ENCODE data around the gene GTSE1. TPM values are rescaled to one million over a fixed set of nuclear protein-coding genes. Genes with fewer than 3 reads are reported as not detected.

GTSE1 gene
- total RNA-seq, 1 experiment from 2014 or later = 42.6 TPM

DNA sequence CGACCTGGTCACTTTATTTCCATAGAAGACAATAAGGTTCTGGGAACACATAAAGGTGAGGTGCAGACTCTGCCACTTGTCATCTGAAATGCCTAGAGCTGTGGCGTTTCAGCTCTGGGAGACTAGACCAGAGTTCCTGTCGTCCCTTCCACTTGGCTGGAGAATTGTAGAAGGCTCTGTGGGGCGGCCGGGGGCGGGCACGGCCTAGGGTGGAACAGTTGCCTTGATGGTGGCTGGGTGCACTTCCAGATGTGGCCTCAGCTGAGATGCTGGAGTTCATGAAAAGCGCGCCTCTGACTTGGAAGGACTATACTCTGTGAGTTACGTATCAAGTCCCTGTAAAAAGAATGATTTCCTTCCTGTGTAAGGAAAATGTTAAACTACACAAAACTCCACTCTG, 55.6 kb downstream of the GTSE1 start:
- no peaks in the 10 kb centered on the region for H3K23me2 ChIP-seq (ENCODE audit: insufficient read length, low read depth, low read length, poor library complexity, severe bottlenecking)
- H3K56ac ChIP-seq (ENCODE audit: insufficient read length, low read depth, low read length) = no peak overlapping the region
- no peak overlapping the region for H2BK12ac ChIP-seq (ENCODE audit: insufficient read length, low read depth, low read length)
- no peak overlapping the region for H2BK15ac ChIP-seq (ENCODE audit: low read depth, low read length)
- H2BK20ac ChIP-seq (ENCODE audit: low read depth, low read length, poor library complexity, severe bottlenecking) = no peak overlapping the region
- H3K4me1 ChIP-seq (ENCODE audit: insufficient read depth, low read length) = no peaks in the 10 kb centered on the region
- no peak overlapping the region for H4K5ac ChIP-seq (ENCODE audit: insufficient read length, low read depth, low read length)
- H3K9me3 ChIP-seq (ENCODE audit: control insufficient read depth, low read depth, low read length) = no peaks in the 10 kb centered on the region
- H3K36me3 Mint-ChIP-seq (ENCODE audit: insufficient read depth in 1 of 3, low read depth in 3 of 3) = peaks cover 24 to 84% (median 66%) of the 10 kb centered on the region in 3 experiments; a peak in 6 of 7 replicates
- H2BK120ac ChIP-seq (ENCODE audit: low read depth, low read length, poor library complexity, severe bottlenecking) = no peak overlapping the region
- H3K4me1 Mint-ChIP-seq = no peaks in the 10 kb centered on the region
- no peak overlapping the region for H4K8ac ChIP-seq (replicated peaks; ENCODE audit: insufficient read length, low read depth, low read length)
- no peaks in the 10 kb centered on the region for H3K27me3 ChIP-seq (ENCODE audit: insufficient read depth, low read length)
- H3K4ac ChIP-seq (ENCODE audit: low read depth, low read length) = no peak overlapping the region
- no peak overlapping the region for H3K4me2 ChIP-seq (ENCODE audit: insufficient read depth, insufficient read length, low read length)
- H4K20me1 ChIP-seq (ENCODE audit: control insufficient read depth, insufficient read depth, insufficient read length) = peaks cover 5% of the 10 kb centered on the region
- peak; percentile 24 for DNase-seq
- no peaks in the 10 kb centered on the region for H3K9me3 Mint-ChIP-seq
- no peaks in the 10 kb centered on the region for H3K27me3 Mint-ChIP-seq (ENCODE audit: low read depth)
- no peak overlapping the region for H3T11ph ChIP-seq (ENCODE audit: low read length)
- no peak overlapping the region for H2AFZ ChIP-seq (ENCODE audit: low read length)
- H3K79me1 ChIP-seq (ENCODE audit: insufficient read depth, low read depth, low read length, poor library complexity, severe bottlenecking) = no peaks in the 10 kb centered on the region
- H3K27ac Mint-ChIP-seq = peak overlapping the region in 1 of 3 experiments; percentile 61; a peak in 1 of 7 replicates
- H3K14ac ChIP-seq (ENCODE audit: insufficient read depth, low read length) = no peak overlapping the region
- no peak overlapping the region for H4K91ac ChIP-seq (ENCODE audit: insufficient read length, low read depth, low read length)
- H3K23ac ChIP-seq (ENCODE audit: insufficient read length, low read depth, low read length) = no peak overlapping the region
- H3K27ac ChIP-seq (ENCODE audit: insufficient read length, low read depth, low read length) = no peak overlapping the region
- no peak overlapping the region for H3K18ac ChIP-seq (ENCODE audit: insufficient read length, low read depth, low read length)
- no peak overlapping the region for H3K9ac ChIP-seq (ENCODE audit: extremely low read depth, insufficient read length, low read length)
- no peak overlapping the region; a peak in 1 of 5 replicates for H3K4me3 Mint-ChIP-seq
- H3K79me2 ChIP-seq (ENCODE audit: insufficient read depth, low read length) = 0 out of 2 replicates have a peak, but pooled peaks cover 2% of the 10 kb centered on the region
- no peak overlapping the region for H2AK5ac ChIP-seq (ENCODE audit: insufficient read length, low read length)
- TF ChIP-seq, protein P1, sequence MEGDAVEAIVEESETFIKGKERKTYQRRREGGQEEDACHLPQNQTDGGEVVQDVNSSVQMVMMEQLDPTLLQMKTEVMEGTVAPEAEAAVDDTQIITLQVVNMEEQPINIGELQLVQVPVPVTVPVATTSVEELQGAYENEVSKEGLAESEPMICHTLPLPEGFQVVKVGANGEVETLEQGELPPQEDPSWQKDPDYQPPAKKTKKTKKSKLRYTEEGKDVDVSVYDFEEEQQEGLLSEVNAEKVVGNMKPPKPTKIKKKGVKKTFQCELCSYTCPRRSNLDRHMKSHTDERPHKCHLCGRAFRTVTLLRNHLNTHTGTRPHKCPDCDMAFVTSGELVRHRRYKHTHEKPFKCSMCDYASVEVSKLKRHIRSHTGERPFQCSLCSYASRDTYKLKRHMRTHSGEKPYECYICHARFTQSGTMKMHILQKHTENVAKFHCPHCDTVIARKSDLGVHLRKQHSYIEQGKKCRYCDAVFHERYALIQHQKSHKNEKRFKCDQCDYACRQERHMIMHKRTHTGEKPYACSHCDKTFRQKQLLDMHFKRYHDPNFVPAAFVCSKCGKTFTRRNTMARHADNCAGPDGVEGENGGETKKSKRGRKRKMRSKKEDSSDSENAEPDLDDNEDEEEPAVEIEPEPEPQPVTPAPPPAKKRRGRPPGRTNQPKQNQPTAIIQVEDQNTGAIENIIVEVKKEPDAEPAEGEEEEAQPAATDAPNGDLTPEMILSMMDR (conservative IDR thresholded peaks at IDR 0.05) = no peak
- no CpG with 5 or more reads among the region's 10 CpGs for WGBS (ENCODE audit: extremely low coverage, insufficient read length, low lambda C conversion rate)
- H2BK5ac ChIP-seq (ENCODE audit: insufficient read length, low read length) = no peak overlapping the region

Measured in H9 (cell line).